Skeletal muscle satellite cell (primary cell): Measurements from ENCODE around the gene ALG13. TPM values are rescaled to one million over a fixed set of nuclear protein-coding genes. Genes with fewer than 3 reads are reported as not detected.
"Not testable (repeated sequence)": the region's sequence is repeated elsewhere in the genome, so short reads cannot be mapped to it uniquely, and the experiment has no call there.

Experiments used
- H3K27me3 ChIP-seq: 2 replicates; pipeline ENCODE4 v1.7.0; 2013; ENCODE audit warnings: low read length; ENCODE audit not compliant: control insufficient read depth, insufficient read depth
- H3K36me3 ChIP-seq: 2 replicates; pipeline ENCODE4 v1.7.0; 2013; ENCODE audit warnings: mild to moderate bottlenecking, control low read depth, low read length; ENCODE audit not compliant: insufficient read depth
- H3K4me1 ChIP-seq: 2 replicates; pipeline ENCODE4 v1.7.0; 2013; ENCODE audit warnings: low read length; ENCODE audit not compliant: control insufficient read depth, insufficient read depth
- H3K4me2 ChIP-seq: 2 replicates; pipeline ENCODE4 v1.7.0; 2013; ENCODE audit warnings: mild to moderate bottlenecking, low read length
- H3K4me3 ChIP-seq: 2 replicates; pipeline ENCODE4 v1.7.0; 2013; ENCODE audit warnings: low read length
- H3K9ac ChIP-seq: 2 replicates; pipeline ENCODE4 v1.7.0; 2013; ENCODE audit warnings: mild to moderate bottlenecking, low read depth, low read length, moderate library complexity
- H3K9me3 ChIP-seq: replicated peaks from 2 replicates; pipeline ENCODE4 v1.7.0; 2013; ENCODE audit warnings: mild to moderate bottlenecking, control low read depth, low read length
- small RNA-seq: library from RNA; depleted of rRNA; stranded (forward); fragments of <200 nt; gene quantifications from one replicate; pipeline ENCODE3, GENCODE V24; 2012

ALG13 gene

GRCh38 chrX:111761578-111762135, 80.7 kb downstream of the ALG13 start:
- H3K9me3 ChIP-seq = no peaks in the 10 kb centered on the region
- H3K4me2 ChIP-seq = no peak overlapping the region
- peaks cover 6% of the 10 kb centered on the region for H3K27me3 ChIP-seq
- H3K4me1 ChIP-seq = no peaks in the 10 kb centered on the region
- H3K4me3 ChIP-seq = no peak overlapping the region
- peaks cover 4% of the 10 kb centered on the region for H3K36me3 ChIP-seq
- H3K9ac ChIP-seq = no peak overlapping the region

GRCh38 chrX:111778591-111778990, 97.6 kb downstream of the ALG13 start:
- Histone ChIP-seq H3K9ac (no peak overlapping the region), H3K27me3 (peaks cover 17% of the 10 kb centered on the region), H3K4me3 (no peak overlapping the region), H3K36me3 (no peaks in the 10 kb centered on the region), H3K4me2 (no peak overlapping the region), H3K4me1 (no peaks in the 10 kb centered on the region), H3K9me3 (no peaks in the 10 kb centered on the region)

GRCh38 chrX:111779582-111779981, 98.6 kb downstream of the ALG13 start:
- no peaks in the 10 kb centered on the region for H3K4me1 ChIP-seq
- H3K4me3 ChIP-seq = no peak overlapping the region
- no peaks in the 10 kb centered on the region for H3K36me3 ChIP-seq
- no peak overlapping the region for H3K4me2 ChIP-seq
- no peak overlapping the region for H3K9ac ChIP-seq
- H3K9me3 ChIP-seq = no peaks in the 10 kb centered on the region
- H3K27me3 ChIP-seq = peaks cover 17% of the 10 kb centered on the region

GRCh38 chrX:111784667-111785066, 103.7 kb downstream of the ALG13 start:
- H3K4me2 ChIP-seq = no peak overlapping the region
- no peaks in the 10 kb centered on the region for H3K4me1 ChIP-seq
- no peaks in the 10 kb centered on the region for H3K36me3 ChIP-seq
- no peak overlapping the region for H3K9ac ChIP-seq
- no peaks in the 10 kb centered on the region for H3K9me3 ChIP-seq
- no peak overlapping the region for H3K4me3 ChIP-seq
- H3K27me3 ChIP-seq = peaks cover 5% of the 10 kb centered on the region

GRCh38 chrX:111790054-111790453, 109.1 kb downstream of the ALG13 start:
- H3K27me3 ChIP-seq, H3K4me3 ChIP-seq, H3K4me1 ChIP-seq, H3K36me3 ChIP-seq, H3K9me3 ChIP-seq, H3K4me2 ChIP-seq, H3K9ac ChIP-seq: not testable (repeated sequence)

Small RNA genes within 50 kb of the gene (small RNA-seq; reads per million reads assigned to genes)
- not detected for gene RNA5SP512
